Peyer's patch (tissue), 4 donors: ENCODE results near the gene ETV6. TPM values are rescaled to one million over a fixed set of nuclear protein-coding genes. Genes with fewer than 3 reads are reported as not detected.
A peak's percentile ranks its signal among the peaks of the same experiment; 100 is the strongest.

Experiments
- DNase-seq, 3 donors: peaks; one replicate each; pipeline ENCODE4 v3.0.0-alpha.2; 2017 to 2019
- H3K27ac ChIP-seq, 4 donors: fragments of 200-600 bp; sonication (generic); one replicate each; pipeline ENCODE4 v1.5.1; 2016 to 2019
- H3K27me3 ChIP-seq, 2 donors: fragments of 200-600 bp; sonication (generic); one replicate each; pipeline ENCODE4 v1.5.1; 2019
- H3K36me3 ChIP-seq, 3 donors: fragments of 200-600 bp; sonication (generic); one replicate each; pipeline ENCODE4 v1.5.1; 2016 to 2019
- H3K4me1 ChIP-seq, 4 donors: fragments of 200-600 bp; sonication (generic); one replicate each; pipeline ENCODE4 v1.5.1; 2016 to 2019
- H3K4me3 ChIP-seq, 4 donors: fragments of 200-600 bp; sonication (generic); 1 replicate in 3 of 4; 2 replicates in 1 of 4; pipeline ENCODE4 v1.5.1; 2016 to 2019; ENCODE audit warnings: mild to moderate bottlenecking in 1 of 4
- H3K9me3 ChIP-seq, 4 donors: fragments of 200-600 bp; sonication (generic); one replicate each; pipeline ENCODE4 v1.5.1; 2016 to 2019; ENCODE audit warnings: mild to moderate bottlenecking in 1 of 4
- CTCF ChIP-seq, 6 experiments: fragments of 450-650 bp in 4 of 6; fragments of 200-600 bp in 2 of 6; sonication (generic) in 1 of 6; IDR thresholded peaks; one replicate each; pipeline ENCODE4 v1.5.1; 2017 to 2019; ENCODE audit warnings: antibody characterized with exemption in 6 of 6, mild to moderate bottlenecking in 3 of 6, moderate library complexity in 1 of 6
- POLR2A ChIP-seq, 2 donors: fragments of 450-650 bp; IDR thresholded peaks; one replicate each; pipeline ENCODE4 v1.5.1; 2017; ENCODE audit warnings: antibody characterized with exemption in 2 of 2, mild to moderate bottlenecking in 2 of 2, moderate library complexity in 2 of 2
- total RNA-seq, 4 donors: library from RNA; depleted of rRNA; stranded (reverse); fragments of >200 nt; gene quantifications; one replicate each; pipeline ENCODE4 v1.1.0, GENCODE V29; 2016

The ETV6 gene
- total RNA-seq, 4 donors from 2014 or later, result 35.4 to 49.5 (median 42.2) TPM

DNA sequence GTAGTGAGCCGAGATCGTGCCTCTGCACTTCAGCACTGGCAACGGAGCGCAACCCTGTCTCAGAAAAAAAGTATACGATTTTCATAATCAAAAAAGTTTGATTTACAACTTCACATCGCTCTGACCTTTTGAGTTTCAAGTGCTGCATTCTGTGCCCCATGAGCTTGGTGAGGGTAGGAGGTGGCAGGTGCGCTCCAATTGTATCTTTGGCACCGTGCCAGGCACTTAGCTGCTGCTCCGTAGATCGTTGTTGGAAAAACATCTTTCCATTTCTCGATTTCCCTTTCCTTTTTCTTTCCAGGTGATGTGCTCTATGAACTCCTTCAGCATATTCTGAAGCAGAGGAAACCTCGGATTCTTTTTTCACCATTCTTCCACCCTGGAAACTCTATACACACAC, 203.7 kb downstream of the ETV6 start:
- Histone ChIP-seq H3K9me3 (no peaks in the 10 kb centered on the region), H3K27me3 (no peaks in the 10 kb centered on the region), H3K27ac (no peak overlapping the region), H3K4me3 (no peak overlapping the region), H3K4me1 (peaks cover 0 to 5% (median 0%) of the 10 kb centered on the region in 4 donors), H3K36me3 (peaks cover 0 to 23% (median 0%) of the 10 kb centered on the region in 3 donors)
- DNase-seq, result no peak
- TF ChIP-seq POLR2A (IDR thresholded peaks at IDR 0.05) (no peak), CTCF (IDR thresholded peaks at IDR 0.05) (no peak)

GRCh38 chr12:11854011-11854499, 204.6 kb downstream of the ETV6 start:
- H3K27ac ChIP-seq, result no peak overlapping the region
- TF ChIP-seq CTCF (IDR thresholded peaks at IDR 0.05) (no peak), POLR2A (IDR thresholded peaks at IDR 0.05) (no peak)
- DNase-seq, result no peak

DNA sequence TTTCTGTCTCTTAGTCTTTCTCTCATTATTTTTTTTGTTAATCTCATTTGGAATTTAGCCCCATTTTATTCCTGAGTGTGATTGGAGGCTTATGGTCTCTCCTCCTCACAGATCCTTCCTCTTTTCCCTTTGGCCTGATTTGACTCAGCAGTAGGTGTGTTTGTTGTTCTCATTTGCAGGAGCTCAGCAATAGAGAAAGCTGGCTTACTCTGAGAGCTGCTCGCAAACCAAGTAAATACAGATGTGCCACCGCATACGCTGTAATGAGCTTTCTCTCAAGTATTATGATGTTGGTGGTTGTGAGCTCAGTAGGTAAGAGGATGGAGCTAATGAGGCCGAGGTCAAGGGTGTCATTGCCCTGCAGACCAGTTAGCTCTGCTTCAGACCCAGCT, 206.5 kb downstream of the ETV6 start:
- no peak for TF ChIP-seq POLR2A (IDR thresholded peaks at IDR 0.05)
- no peak for TF ChIP-seq CTCF (IDR thresholded peaks at IDR 0.05)
- H3K27me3 ChIP-seq, result no peaks in the 10 kb centered on the region
- H3K9me3 ChIP-seq, result no peaks in the 10 kb centered on the region
- DNase-seq, result no peak
- H3K27ac ChIP-seq, result peak overlapping the region in 1 of 4 donors; percentile 15
- no peak overlapping the region for H3K4me3 ChIP-seq
- H3K4me1 ChIP-seq, result peaks cover 0 to 7% (median 0%) of the 10 kb centered on the region in 4 donors
- peaks cover 0 to 23% (median 0%) of the 10 kb centered on the region in 3 donors for H3K36me3 ChIP-seq

More at GRCh38 chr12:11854011-11854499, 204.6 kb downstream of the ETV6 start:
- H3K4me1 ChIP-seq, result peaks cover 0 to 5% (median 0%) of the 10 kb centered on the region in 4 donors
- H3K36me3 ChIP-seq, result peaks cover 0 to 22% (median 0%) of the 10 kb centered on the region in 3 donors
- H3K4me3 ChIP-seq, result no peak overlapping the region
- no peaks in the 10 kb centered on the region for H3K9me3 ChIP-seq
- H3K27me3 ChIP-seq, result no peaks in the 10 kb centered on the region

GRCh38 chr12:11856971-11857370, 207.5 kb downstream of the ETV6 start:
- Histone ChIP-seq H3K4me3 (no peak overlapping the region), H3K9me3 (no peaks in the 10 kb centered on the region), H3K4me1 (peaks cover 0 to 7% (median 0%) of the 10 kb centered on the region in 4 donors), H3K27ac (no peak overlapping the region), H3K36me3 (peaks cover 0 to 23% (median 0%) of the 10 kb centered on the region in 3 donors), H3K27me3 (no peaks in the 10 kb centered on the region)
- TF ChIP-seq CTCF (IDR thresholded peaks at IDR 0.05) (no peak), POLR2A (IDR thresholded peaks at IDR 0.05) (no peak)
- no peak for DNase-seq

DNA sequence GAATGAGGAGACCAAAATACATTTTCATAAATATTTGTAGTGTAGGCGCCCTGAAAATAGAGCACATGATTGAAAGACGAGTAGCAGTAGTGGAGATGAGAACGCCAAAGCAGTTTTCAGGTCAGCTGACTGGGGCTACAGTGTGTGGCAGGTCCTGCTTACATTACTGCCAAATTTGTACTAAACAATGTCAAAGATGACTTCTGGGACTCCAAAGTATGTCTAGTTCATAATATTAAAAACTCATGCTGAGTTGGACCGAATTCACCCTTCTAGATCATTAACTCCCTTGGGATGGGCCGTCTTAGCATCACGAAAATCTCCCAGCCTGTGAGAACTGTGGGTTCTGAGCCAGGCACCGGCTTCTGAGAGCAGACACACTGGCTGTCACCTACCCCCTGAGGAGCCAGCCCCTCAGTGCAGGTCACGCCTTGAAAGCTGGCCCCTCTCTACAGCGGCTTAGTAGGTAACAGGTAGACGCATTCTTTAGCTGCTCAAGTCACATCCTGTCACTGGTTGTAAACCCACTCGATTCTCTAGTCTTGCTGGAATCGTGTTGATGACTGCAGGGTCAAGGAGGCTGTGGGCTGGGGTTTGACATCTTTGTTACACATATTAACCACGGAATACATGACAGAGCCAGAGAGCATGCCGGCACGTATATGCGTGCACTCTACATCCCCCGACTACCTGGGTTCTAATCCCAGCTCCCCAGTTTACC, 210.4 kb downstream of the ETV6 start:
- TF ChIP-seq CTCF (IDR thresholded peaks at IDR 0.05) (no peak), POLR2A (IDR thresholded peaks at IDR 0.05) (no peak)
- peaks cover 0 to 23% (median 0%) of the 10 kb centered on the region in 3 donors for H3K36me3 ChIP-seq
- H3K4me1 ChIP-seq, result peaks cover 0 to 28% (median 4%) of the 10 kb centered on the region in 4 donors
- no peaks in the 10 kb centered on the region for H3K9me3 ChIP-seq
- no peaks in the 10 kb centered on the region for H3K27me3 ChIP-seq
- DNase-seq, result no peak
- peak overlapping the region in 1 of 4 donors; percentile 25 for H3K27ac ChIP-seq
- H3K4me3 ChIP-seq, result no peak overlapping the region
